Sigmoid colon (tissue), 7 donors: ENCODE results near the gene URB1. TPM values are rescaled to one million over a fixed set of nuclear protein-coding genes. Genes with fewer than 3 reads are reported as not detected.

Experiments
- DNase-seq: peaks from one replicate; pipeline ENCODE4 v3.0.0-alpha.2; 2019
- H3K27ac ChIP-seq, 4 donors: fragments of 200-600 bp; sonication (generic); one replicate each; pipeline ENCODE4 v1.5.1; 2016 to 2019; ENCODE audit warnings: mild to moderate bottlenecking in 1 of 4
- H3K27me3 ChIP-seq, 3 donors: fragments of 200-600 bp; sonication (generic); one replicate each; pipeline ENCODE4 v1.5.1; 2019; ENCODE audit warnings: mild to moderate bottlenecking in 1 of 3
- H3K36me3 ChIP-seq, 4 donors: fragments of 200-600 bp; sonication (generic); one replicate each; pipeline ENCODE4 v1.5.1; 2016 to 2019
- H3K4me1 ChIP-seq, 4 donors: fragments of 200-600 bp; sonication (generic); one replicate each; pipeline ENCODE4 v1.5.1; 2017 to 2019
- H3K4me3 ChIP-seq, 4 donors: fragments of 200-600 bp; sonication (generic); one replicate each; pipeline ENCODE4 v1.5.1; 2017 to 2019; ENCODE audit warnings: mild to moderate bottlenecking in 2 of 4, moderate library complexity in 1 of 4
- H3K9me3 ChIP-seq, 4 donors: fragments of 200-600 bp in 3 of 4; sonication (generic) in 3 of 4; one replicate each; pipeline versions ENCODE4 v1.5.1 to v1.6.1; 2013 to 2019
- EP300 ChIP-seq, 4 donors: sonication (generic); formaldehyde crosslinking; IDR thresholded peaks; one replicate each; pipeline ENCODE4 v1.6.1; 2017; ENCODE audit warnings: antibody characterized with exemption in 4 of 4
- POLR2A ChIP-seq, 2 donors: fragments of 450-650 bp; IDR thresholded peaks; one replicate each; pipeline ENCODE4 v1.6.1; 2016; ENCODE audit warnings: antibody characterized with exemption in 2 of 2, mild to moderate bottlenecking in 2 of 2, moderate library complexity in 2 of 2
- POLR2AphosphoS5 ChIP-seq, 4 donors: sonication (generic); formaldehyde crosslinking; IDR thresholded peaks; one replicate each; pipeline ENCODE4 v1.6.1; 2017; ENCODE audit warnings: antibody characterized with exemption in 4 of 4
- WGBS, 2 donors: extraction: QIAGEN DNeasy Blood & Tissue Kit; methylation state at CpG; one replicate each; pipeline ENCODE4 v1.1.7; 2013; 5-methylcytosine and 5-hydroxymethylcytosine counted together
- intact Hi-C: fragments of 100-400 bp; cut with DNase I; formaldehyde crosslinking; loops from one replicate; pipeline ENCODE4 v1.15.1; 2023
- polyA plus RNA-seq, 3 donors: library from polyadenylated mRNA; stranded (reverse); fragments of 200-250 nt; gene quantifications; one replicate each; pipeline ENCODE4 v1.2.3, GENCODE V29; 2013
- total RNA-seq, 4 donors: library from RNA; depleted of rRNA; stranded (reverse); fragments of >200 nt; gene quantifications; one replicate each; pipeline ENCODE4 v1.1.0, GENCODE V29; 2016
- TF ChIP-seq, protein P1 (sequence below), 4 experiments: fragments of 450-650 bp in 3 of 4; fragments of 200-600 bp in 1 of 4; IDR thresholded peaks; one replicate each; pipeline ENCODE4 v1.5.1; 2016 to 2019; ENCODE audit warnings: antibody characterized with exemption in 4 of 4, mild to moderate bottlenecking in 3 of 4, moderate library complexity in 2 of 4
- donor health status: healthy with polysubstance abuse.
- donor health status: Bipolar disorder and iron deficiency.
- donor health status: healthy.

URB1 gene
- total and polyA plus RNA-seq, 7 donors: 0.60 to 16.7 (median 7.5) TPM

DNA sequence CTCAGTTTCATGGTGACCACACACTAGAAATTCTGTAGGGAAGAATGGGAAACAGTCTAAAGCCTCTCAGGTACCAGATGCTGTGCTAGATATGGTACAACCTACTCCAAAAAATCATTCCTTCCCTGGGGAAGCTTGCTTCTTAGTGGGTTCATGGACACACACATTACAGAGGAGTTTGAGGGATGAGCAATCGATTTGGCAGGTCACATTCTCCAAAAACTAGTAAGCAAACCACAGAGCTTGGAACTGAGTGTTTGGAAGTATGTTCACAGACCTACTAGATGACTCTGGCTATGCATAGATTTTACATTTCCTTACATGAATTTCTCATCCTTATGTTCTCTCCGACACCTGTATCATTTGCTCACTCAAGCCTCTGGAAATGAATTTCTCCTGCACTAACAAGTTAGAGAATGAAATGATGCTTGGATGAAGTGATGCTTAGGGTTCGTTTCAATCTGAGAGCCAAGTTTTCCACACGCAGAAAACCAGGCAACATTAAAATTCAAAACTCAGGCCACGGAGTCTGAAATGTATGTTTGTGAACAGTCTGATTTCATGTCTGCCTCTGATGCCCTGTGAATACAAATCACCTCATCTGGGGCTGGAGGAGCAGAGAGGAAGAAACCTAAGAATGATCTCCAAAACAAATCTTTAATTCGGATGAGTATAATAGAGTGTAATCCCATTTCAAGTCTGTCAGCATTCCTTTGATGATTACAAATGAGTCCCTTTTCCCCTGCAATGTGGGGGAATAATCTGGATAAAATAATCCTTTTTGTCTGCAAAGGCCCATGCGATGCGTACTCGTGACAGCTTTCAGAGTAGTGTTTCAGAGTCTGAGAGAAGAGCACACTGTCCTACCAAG is 30.7 kb upstream of the URB1 start:
- no peaks in the 10 kb centered on the region for H3K9me3 ChIP-seq
- 92 to 94% methylated on average over 9 of the region's 9 CpGs for WGBS, 2 donors
- H3K27ac ChIP-seq: no peak overlapping the region
- no peak overlapping the region for H3K4me3 ChIP-seq
- H3K36me3 ChIP-seq: peaks cover 0 to 2% (median 0%) of the 10 kb centered on the region in 4 donors
- no peaks in the 10 kb centered on the region for H3K27me3 ChIP-seq
- intact Hi-C loops: no loop called here
- peaks cover 0 to 8% (median 0%) of the 10 kb centered on the region in 4 donors for H3K4me1 ChIP-seq
- no peak for DNase-seq
- TF ChIP-seq, protein P1, sequence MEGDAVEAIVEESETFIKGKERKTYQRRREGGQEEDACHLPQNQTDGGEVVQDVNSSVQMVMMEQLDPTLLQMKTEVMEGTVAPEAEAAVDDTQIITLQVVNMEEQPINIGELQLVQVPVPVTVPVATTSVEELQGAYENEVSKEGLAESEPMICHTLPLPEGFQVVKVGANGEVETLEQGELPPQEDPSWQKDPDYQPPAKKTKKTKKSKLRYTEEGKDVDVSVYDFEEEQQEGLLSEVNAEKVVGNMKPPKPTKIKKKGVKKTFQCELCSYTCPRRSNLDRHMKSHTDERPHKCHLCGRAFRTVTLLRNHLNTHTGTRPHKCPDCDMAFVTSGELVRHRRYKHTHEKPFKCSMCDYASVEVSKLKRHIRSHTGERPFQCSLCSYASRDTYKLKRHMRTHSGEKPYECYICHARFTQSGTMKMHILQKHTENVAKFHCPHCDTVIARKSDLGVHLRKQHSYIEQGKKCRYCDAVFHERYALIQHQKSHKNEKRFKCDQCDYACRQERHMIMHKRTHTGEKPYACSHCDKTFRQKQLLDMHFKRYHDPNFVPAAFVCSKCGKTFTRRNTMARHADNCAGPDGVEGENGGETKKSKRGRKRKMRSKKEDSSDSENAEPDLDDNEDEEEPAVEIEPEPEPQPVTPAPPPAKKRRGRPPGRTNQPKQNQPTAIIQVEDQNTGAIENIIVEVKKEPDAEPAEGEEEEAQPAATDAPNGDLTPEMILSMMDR (IDR thresholded peaks at IDR 0.05): no peak
- TF ChIP-seq EP300 (IDR thresholded peaks at IDR 0.05) (no peak), POLR2A (IDR thresholded peaks at IDR 0.05) (no peak), POLR2AphosphoS5 (IDR thresholded peaks at IDR 0.05) (no peak)

DNA sequence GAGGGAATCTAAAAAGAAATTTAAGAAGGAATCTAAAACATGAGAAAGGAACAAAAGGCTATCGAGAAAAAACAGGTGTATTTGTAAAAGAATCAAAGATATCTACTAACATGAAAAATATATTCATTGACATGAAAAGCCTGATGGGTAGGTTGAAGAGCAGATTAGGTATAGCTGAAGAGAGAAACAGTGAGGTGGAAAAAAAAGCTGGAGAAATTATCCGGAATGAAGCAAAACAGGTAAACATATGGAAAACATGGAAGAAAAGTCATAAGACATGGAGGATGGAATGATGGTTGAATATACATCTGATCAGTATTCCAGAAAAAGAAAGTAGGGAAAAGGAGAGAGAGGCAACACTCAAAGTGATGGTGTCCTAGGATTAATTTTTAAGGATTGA is 29.3 kb upstream of the URB1 start:
- no peak for DNase-seq
- H3K36me3 ChIP-seq: peaks cover 0 to 7% (median 2%) of the 10 kb centered on the region in 4 donors
- TF ChIP-seq POLR2A (IDR thresholded peaks at IDR 0.05) (no peak), EP300 (IDR thresholded peaks at IDR 0.05) (no peak), POLR2AphosphoS5 (IDR thresholded peaks at IDR 0.05) (no peak)
- TF ChIP-seq, protein P1 (IDR thresholded peaks at IDR 0.05): no peak
- H3K4me1 ChIP-seq: peaks cover 0 to 8% (median 0%) of the 10 kb centered on the region in 4 donors
- no peaks in the 10 kb centered on the region for H3K9me3 ChIP-seq
- intact Hi-C loops: no loop called here
- no peak overlapping the region for H3K27ac ChIP-seq
- WGBS, 2 donors: 98% methylated on average over 2 of the region's 2 CpGs
- no peak overlapping the region for H3K4me3 ChIP-seq
- no peaks in the 10 kb centered on the region for H3K27me3 ChIP-seq

DNA sequence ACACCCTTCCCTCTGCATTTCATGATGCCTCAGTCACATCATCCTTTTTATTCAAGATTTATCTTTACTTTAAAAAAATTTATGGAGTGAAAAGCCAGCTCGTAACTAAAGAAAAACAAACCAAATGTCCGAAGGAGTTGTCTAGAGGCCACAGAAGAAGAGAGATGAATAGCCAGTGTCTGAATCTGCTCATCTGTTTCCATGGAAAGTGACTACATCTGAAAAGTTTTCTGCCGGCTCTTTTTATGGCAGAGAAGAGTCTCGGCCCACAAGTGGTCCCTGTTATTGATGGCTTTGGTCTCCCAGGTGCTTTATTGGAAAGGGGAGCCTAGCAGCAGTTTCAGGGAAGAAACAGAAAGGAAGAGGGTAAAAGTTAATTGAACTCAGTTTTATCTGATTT is 25.3 kb upstream of the URB1 start:
- no peak for DNase-seq
- TF ChIP-seq EP300 (IDR thresholded peaks at IDR 0.05) (no peak), POLR2AphosphoS5 (IDR thresholded peaks at IDR 0.05) (no peak), POLR2A (IDR thresholded peaks at IDR 0.05) (no peak)
- TF ChIP-seq, protein P1 (IDR thresholded peaks at IDR 0.05): no peak
- peaks cover 0 to 30% (median 14%) of the 10 kb centered on the region in 4 donors for H3K4me1 ChIP-seq
- intact Hi-C loops: loop anchor here (10.0 kb wide), 1 partner anchor 97 kb away; no protein-coding TSS in a partner anchor
- peaks cover 0 to 7% (median 2%) of the 10 kb centered on the region in 4 donors for H3K36me3 ChIP-seq
- H3K4me3 ChIP-seq: no peak overlapping the region
- H3K9me3 ChIP-seq: no peaks in the 10 kb centered on the region
- H3K27ac ChIP-seq: no peak overlapping the region
- 78 to 82% methylated on average over 4 of the region's 4 CpGs for WGBS, 2 donors
- no peaks in the 10 kb centered on the region for H3K27me3 ChIP-seq

DNA sequence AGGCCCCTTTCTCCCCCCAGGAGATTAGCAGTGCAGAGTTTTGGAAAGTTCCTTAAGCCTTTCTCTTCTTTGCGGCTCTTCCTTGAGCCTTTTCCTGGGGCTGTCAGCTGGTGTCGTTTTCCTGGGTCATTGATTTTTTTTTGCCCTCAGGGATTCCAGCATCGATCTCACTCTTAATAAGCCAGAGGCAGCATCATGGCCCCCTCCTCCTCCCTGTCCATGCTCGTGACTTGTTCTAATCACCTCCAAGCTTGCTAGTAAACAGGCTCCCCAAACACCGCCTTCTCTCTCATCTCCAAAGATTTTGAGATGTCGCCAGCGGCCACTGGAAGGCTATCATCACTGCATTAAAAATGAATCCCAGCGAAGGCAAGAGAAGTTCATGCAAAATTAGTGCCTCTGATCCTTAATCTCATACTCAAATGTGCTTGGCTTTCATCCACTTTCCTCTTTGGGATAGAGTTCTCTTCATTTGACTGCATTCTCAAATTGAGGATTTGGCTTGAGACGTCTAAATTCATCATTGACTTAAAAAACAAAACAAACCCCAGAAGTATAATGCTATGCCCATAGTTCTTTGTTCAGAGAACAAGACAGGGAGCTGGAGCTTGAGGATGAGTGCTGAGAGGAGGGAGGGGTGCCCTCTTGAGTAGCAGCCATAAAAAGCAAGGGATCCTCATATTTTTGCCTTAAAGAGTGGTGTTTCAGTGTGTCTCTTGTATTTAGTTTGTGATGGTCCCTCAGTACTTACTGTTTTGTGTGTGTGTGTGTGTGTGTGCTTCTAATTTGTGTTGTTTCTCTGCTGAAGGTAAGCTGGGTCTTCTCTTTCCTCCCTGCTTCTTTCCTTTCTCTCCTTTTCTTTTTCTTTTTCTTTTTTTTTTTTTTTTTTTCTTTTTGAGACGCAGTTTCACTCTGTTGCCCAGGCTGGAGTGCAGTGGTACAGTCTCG is 22.9 kb upstream of the URB1 start:
- Histone ChIP-seq H3K9me3 (no peaks in the 10 kb centered on the region), H3K4me1 (peaks cover 0 to 40% (median 25%) of the 10 kb centered on the region in 4 donors), H3K4me3 (peak overlapping the region in 1 of 4 donors; percentile 78), H3K27me3 (no peaks in the 10 kb centered on the region), H3K36me3 (peaks cover 0 to 7% (median 2%) of the 10 kb centered on the region in 4 donors), H3K27ac (peak overlapping the region in 2 of 4 donors; percentile 96 to 98)
- TF ChIP-seq POLR2AphosphoS5 (IDR thresholded peaks at IDR 0.05) (no peak), EP300 (IDR thresholded peaks at IDR 0.05) (no peak), POLR2A (IDR thresholded peaks at IDR 0.05) (no peak)
- TF ChIP-seq, protein P1 (IDR thresholded peaks at IDR 0.05): no peak
- WGBS, 2 donors: 88 to 92% methylated on average over 11 of the region's 11 CpGs
- intact Hi-C loops: loop anchor here (10.0 kb wide), 1 partner anchor 99 kb away; no protein-coding TSS in a partner anchor
- no peak for DNase-seq
